NCI-H524 (cell line): ENCODE results near the gene SUPV3L1.
A peak's percentile ranks its signal among the peaks of the same experiment; 100 is the strongest.

Source experiments
- DNase-seq, 2 experiments: peaks; one replicate each; lab custom pipeline; 2025; lab: John Stamatoyannopoulos, UW

The SUPV3L1 gene

GRCh38 chr10:69202332-69202731, 22.3 kb downstream of the SUPV3L1 start:
- no peak for DNase-seq

DNA sequence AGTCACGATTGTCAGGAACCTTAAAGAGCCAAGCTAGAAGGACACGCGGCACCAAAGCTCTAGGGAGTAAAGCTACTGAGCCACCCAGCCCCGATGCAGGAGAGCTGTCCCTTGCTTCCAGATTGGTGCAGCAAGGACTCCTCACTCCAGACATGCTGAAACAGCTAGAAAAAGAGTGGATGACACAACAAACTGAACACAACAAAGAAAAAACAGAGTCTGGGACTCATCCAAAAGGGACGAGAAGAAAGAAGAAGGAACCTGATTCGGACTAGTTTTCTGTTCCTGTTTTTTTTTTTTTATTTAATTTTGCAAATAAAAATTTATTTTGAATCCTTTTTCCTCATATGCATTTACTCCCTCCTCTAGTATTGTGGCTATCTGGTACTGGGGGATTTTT, 28.7 kb downstream of the SUPV3L1 start:
- no peak for DNase-seq

DNA sequence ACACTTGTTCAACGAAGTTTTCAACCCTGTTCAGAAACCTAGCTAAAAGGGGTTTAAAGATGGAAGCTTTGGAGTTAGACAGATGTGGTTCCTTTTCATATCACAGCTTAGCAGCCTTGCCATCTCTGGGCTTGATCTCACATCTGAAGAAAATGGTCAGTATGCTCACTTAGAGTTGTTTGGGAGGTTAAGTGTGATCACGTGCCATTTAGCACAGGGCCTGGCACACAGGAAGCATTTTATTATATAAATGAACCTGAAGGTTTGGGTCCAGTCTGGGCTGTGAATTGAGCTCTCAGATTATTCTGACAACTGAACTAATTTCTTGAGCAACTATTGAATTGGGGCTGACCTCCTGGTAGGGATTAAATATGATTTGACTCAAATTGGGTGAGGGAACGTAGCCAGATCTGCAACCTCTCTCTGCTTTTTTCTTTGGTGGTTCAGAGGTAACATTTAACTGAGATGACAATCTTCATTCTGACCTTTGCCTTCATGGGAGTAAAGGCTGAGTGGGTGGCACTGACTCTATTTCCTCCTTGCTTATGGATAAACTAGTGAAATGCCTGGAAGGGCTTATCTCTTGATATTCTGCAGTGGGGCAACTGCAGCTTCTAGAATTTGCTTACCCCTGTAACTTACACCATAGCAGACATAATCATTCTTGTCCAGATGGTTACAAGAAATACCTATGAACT, 29.9 kb downstream of the SUPV3L1 start:
- DNase-seq, result no peak

GRCh38 chr10:69211104-69211503, 31.1 kb downstream of the SUPV3L1 start:
- no peak for DNase-seq

DNA sequence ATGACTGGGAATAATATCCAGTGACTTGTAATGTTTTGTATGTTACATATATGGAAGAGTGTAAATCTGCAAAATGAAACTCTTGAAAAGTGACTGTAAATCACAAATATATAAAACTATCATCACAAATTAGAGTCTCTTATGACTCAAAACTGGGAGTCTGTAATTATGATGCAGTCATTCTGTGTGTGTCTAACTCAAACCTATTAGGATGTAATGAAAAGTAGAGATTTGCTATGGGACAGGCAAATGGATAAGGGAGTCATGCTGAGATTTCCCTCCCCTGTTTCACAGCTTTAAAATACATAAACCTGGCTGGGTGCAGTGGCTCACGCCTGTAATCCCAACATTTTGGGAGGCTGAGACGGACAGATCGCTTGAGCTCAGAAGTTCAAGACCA, 31.5 kb downstream of the SUPV3L1 start:
- no peak for DNase-seq

DNA sequence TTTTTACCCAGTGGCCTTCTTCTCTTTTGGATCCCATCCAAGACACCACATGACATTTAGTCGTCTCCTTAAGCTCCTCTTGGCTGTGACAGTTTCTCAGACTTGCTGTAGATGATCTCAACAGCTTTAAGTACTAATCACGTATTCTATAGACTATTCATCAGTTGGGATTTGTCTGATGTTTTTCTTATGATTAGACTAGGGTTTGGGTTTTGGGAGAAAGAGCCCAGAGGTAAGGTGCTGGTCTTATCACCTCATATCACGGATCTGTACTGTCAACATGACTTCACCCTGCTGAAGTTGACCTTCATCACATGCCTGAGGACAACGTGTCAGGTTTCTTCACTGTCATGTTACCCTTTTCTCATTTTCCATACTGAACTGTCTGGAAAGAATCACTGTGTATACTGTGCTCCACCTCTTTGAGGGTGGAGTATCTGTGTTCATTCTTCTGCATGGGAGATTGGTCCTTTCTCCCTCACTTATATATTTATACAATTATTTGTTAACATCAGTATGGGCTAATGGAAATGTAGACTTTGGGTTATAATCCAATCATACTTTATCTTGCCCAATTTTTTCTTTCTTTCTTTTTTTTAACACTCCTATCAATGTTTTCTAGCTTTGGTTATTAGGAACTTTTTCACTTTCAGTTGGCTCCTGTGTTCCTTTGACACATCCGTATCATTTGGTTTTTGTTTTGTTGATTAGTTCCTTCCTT, 33.7 kb downstream of the SUPV3L1 start:
- DNase-seq, result no peak

DNA sequence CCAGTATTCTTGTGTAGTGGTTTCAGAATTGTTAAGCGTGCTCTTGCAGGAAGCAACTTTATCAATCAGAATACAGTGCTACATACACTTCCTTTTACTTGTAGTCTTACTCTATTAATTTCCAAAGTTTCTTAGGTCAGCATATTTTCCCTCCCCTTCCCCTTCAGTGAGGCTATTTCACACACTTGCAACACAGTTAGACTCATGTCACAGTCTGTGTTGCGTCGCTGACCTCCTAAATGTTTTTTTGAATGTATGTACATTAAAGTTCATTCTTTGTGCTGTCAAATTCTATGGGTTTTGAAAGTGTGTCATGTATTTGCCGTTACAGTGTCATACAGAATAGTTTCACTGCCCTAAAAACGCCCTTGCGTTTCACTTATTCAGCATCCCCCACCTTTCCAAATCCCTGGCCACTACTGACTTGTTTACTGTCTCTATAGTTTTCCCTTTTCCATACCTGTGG, 34.7 kb downstream of the SUPV3L1 start:
- DNase-seq, result no peak

DNA sequence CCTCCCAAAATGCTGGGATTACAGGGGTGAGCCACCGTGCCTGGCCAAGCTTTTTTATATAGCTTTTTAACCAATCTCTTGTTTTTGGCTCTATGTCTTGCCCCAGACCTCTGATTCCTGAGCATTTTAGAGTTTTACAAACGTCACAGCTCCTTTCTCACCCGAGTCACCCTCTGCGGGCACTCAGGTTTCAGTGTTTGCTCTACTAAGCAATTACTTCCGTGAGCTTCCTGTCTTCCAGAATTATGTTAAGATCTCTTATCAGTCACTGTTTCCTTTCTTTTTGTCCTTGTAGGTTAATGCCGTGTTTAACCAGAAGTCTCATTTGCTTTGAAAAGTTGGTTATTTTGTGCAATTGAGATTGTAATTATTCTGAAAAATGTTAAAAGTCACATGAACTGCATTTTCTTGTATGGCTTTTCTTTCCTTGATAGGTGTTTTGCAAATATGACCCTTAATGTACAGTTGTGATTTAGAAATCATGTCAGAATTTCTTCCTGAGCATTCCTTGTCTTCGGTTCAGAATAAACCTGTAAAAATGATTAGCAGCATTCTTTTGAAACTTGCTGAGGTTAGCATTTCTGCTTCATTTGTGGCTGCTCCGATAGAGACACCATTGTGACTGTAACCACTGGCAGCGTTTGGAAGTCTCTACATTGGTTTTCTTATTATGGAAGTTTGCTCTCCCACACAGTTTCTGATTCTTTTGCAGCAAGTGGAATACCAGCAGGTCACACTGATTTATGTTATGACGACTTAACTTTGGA, 35.6 kb downstream of the SUPV3L1 start:
- DNase-seq, result no peak

DNA sequence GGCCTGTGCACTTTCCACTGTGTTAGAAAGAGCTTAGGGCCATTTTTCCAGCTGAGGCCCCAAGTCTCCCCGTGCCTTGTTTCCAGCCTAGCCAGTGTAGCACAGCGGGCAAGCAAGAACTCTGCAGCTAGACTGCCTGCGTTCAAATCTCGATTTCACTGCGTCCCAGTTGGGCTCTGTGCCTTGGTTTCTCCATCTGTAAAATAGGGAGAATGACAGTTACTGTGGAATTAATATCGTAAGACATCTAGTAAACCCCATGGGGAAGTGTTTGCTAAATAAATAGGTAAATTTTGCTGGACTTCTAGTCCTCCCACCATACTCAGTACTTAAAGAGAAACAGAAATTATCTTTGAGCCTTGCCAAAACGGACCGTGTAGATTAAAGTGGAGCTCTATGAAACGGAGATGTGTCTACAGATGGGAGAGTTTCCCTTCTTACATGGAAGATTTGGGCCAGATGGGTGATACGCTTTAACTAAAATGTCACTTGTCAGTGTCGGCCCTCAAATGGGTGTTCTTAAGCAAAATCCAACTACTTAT, 36.6 kb downstream of the SUPV3L1 start:
- no peak for DNase-seq

GRCh38 chr10:69217119-69217754, 37.2 kb downstream of the SUPV3L1 start:
- DNase-seq, result no peak

DNA sequence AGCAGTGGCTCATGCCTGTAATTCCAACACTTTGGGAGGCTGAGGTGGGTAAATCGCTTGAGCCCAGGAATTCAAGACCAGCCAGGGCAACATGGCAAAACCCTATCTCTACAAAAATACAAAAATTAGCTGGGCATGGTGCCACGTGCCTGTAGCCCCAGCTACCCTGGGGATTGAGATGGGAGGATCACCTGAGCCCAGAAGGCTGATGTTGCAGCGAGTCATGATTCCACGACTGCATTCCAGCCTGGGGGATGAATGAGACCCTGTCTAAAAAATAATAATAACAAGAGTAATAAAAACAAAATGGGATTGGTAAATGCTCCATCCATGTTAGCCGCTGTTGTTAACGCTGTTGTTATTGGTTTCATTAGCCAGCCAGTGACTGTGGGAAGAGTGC, 38.8 kb downstream of the SUPV3L1 start:
- DNase-seq, result no peak

- no peak for DNase-seq
Observed at GRCh38 chr10:69220041-69220451, 40.0 kb downstream of the SUPV3L1 start, which contains the start of gene HKDC1. HKDC1 (plus strand) TSS chr10:69220332; CDS start chr10:69220436, 104 bp downstream.

DNA sequence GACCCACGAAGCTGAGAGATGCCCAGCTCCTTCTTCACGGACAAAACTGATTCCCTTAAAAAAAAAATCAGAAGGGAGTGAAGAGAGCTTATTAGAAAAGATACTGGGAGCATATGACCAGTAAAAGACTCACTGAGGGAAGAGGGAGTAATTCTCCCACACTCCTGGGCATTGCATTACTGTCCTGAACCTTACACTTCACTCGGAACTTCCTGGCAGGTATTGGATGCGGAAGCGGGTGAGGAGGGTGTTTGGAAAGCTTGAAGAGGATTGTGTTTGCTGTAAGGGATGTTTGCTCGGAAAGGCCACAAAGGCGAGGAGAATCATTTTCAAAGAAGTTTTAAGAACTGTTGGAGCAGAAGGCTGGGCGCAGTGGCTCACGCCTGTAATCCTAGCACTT, 40.5 kb downstream of the SUPV3L1 start:
- DNase-seq, result no peak

DNA sequence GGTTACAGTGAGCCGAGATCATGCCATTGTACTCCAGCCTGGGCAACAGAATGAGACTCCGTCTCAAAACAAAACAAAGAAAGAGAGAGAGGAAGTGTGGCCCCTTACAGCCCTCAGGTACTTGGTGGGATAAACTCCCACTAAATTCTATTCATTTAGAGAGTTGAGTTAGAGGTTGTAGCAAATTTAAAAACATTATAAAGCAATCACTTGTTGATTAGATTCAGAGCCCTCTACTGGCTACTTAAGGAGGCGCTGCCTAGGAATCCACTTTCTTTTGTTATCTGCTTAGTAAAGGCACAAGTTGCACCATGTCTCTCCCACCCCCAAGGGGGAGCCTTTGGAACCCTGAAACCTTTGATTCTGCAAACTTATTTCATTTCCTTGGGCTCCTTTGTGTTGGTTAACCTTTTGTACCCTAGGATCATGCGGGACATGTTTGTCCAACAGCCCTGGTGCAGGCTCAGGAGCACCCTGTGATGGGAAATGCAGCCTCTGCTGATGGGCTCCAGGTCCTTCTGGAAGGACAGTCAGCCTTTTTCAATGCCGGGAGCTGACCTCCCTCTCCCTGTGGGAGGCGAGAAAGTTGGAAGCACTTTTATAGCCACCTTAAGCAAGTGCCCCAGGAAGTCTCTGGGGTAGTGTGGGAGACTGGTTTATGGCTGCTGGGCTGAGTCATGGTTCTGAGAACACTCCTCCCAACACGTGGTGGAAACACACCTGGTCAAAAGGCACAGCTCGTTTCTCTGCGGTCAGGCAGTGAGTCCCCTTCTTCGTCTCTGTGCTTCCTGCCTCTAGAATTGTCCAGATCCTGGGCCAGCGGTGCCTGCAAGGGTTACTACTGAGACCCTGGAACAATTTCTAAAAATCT, 42.4 kb downstream of the SUPV3L1 start:
- DNase-seq, result peak in 1 of 2 experiments; percentile 4

DNA sequence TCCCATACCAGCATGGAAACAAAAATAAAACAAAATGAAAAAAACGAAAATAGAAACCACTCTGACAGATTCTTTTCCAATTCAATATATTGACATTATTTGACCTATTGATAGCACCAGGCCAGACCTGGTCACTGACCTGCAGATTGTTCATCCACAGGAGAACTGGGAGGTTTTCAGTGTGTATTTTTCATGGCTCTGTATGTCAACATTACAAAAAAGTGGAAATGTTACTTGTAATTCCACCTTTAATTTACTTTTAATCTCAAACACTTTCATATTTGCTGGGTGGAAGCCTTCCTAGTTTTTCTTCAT, 43.0 kb downstream of the SUPV3L1 start:
- DNase-seq, result no peak

- DNase-seq, result no peak
Observed at GRCh38 chr10:69224862-69225657, 45.0 kb downstream of the SUPV3L1 start.

DNA sequence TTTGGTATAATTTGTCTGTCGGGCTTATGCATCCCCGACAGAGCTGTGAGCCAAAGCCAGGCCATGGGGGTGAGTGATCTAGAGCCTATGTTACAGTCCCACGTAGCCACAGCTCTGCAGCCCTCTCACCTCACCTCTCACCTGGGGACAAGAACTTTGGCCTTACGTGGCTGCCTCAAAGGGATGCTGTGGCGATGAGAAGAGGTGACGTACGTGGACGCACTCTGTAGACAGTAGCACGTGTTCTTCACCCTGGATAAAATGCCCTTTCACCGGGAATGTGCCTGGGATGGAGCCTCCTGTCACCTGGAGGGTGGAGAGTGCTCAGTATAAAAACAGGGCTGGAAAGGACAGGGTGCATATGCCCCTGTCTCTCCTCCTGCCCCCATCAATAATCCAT, 45.6 kb downstream of the SUPV3L1 start:
- DNase-seq, result no peak

GRCh38 chr10:69226919-69227450, 47.0 kb downstream of the SUPV3L1 start:
- DNase-seq, result no peak

GRCh38 chr10:69228151-69228550, 48.1 kb downstream of the SUPV3L1 start:
- peak in 1 of 2 experiments; percentile 52 for DNase-seq

DNA sequence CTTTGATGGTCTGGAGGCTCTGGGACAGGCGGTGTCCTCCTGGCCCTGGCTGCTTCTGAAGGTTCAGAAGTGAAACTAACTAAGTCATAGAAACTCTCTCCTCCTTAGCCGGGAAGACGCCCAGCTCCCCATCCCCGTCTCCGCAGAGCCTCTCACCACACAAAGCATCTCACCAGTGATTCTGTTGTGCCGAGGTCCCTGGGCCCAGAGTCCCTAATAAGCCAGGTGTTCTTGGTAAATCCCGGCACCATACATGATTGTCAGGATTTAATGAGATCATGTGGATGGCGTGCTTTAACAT, 49.5 kb downstream of the SUPV3L1 start:
- no peak for DNase-seq
